Inferior parietal cortex (tissue), 1 donor: Measurements from ENCODE around the gene POU5F1.
"Not testable (repeated sequence)": the region's sequence is repeated elsewhere in the genome, so short reads cannot be mapped to it uniquely, and the experiment has no call there.

Experiments used
- DNase-seq: peaks from one replicate; pipeline ENCODE4 v3.0.0-alpha.2; 2016; ENCODE audit errors: extremely low spot score

The POU5F1 gene

GRCh38 chr6:31165986-31166385 lies 4.5 kb downstream of the POU5F1 start:
- no peak for DNase-seq

DNA sequence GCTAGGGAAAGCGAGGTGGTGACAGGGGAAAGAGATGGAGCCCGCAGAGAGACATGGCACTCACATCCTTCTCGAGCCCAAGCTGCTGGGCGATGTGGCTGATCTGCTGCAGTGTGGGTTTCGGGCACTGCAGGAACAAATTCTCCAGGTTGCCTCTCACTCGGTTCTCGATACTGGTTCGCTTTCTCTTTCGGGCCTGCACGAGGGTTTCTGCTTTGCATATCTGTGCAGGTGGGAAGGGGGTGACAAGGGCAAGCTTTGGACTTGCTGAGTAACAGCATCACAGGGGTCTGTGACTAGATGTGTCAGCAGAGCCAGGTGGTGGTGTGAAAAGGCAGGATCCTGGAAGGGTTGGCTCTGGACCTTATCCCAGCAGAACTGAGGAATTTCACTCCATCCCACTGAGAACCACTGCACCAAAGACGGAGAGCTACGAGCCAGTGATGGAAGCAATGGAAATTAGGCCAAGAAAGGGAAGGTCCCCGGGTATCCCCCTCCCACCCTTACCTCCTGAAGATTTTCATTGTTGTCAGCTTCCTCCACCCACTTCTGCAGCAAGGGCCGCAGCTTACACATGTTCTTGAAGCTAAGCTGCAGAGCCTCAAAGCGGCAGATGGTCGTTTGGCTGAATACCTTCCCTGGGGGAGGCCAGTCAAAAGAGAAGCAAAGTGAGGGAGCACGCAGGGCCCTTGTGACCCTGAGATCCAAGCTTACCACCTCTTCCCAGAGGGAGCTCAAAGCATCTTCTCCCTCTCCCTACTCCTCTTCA lies 5.2 kb downstream of the POU5F1 start:
- DNase-seq: not testable (repeated sequence)

DNA sequence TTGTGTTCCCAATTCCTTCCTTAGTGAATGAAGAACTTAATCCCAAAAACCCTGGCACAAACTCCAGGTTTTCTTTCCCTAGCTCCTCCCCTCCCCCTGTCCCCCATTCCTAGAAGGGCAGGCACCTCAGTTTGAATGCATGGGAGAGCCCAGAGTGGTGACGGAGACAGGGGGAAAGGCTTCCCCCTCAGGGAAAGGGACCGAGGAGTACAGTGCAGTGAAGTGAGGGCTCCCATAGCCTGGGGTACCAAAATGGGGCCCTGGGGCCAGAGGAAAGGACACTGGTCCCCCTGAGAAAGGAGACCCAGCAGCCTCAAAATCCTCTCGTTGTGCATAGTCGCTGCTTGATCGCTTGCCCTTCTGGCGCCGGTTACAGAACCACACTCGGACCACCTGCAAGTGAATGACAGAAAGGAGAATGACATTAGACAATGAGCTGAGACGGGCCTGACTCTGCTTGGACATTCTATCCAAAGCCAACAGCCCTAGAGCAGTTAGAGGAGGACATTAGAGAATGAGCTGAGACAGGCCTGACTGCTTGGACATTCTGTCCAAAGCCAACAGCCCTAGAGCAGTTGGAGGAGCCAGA lies 5.9 kb downstream of the POU5F1 start:
- not testable (repeated sequence) for DNase-seq

- no peak for DNase-seq
Observed at GRCh38 chr6:31163922-31164321, 6.6 kb downstream of the POU5F1 start.

- no peak for DNase-seq
Observed at GRCh38 chr6:31162463-31163165, 7.9 kb downstream of the POU5F1 start.

DNA sequence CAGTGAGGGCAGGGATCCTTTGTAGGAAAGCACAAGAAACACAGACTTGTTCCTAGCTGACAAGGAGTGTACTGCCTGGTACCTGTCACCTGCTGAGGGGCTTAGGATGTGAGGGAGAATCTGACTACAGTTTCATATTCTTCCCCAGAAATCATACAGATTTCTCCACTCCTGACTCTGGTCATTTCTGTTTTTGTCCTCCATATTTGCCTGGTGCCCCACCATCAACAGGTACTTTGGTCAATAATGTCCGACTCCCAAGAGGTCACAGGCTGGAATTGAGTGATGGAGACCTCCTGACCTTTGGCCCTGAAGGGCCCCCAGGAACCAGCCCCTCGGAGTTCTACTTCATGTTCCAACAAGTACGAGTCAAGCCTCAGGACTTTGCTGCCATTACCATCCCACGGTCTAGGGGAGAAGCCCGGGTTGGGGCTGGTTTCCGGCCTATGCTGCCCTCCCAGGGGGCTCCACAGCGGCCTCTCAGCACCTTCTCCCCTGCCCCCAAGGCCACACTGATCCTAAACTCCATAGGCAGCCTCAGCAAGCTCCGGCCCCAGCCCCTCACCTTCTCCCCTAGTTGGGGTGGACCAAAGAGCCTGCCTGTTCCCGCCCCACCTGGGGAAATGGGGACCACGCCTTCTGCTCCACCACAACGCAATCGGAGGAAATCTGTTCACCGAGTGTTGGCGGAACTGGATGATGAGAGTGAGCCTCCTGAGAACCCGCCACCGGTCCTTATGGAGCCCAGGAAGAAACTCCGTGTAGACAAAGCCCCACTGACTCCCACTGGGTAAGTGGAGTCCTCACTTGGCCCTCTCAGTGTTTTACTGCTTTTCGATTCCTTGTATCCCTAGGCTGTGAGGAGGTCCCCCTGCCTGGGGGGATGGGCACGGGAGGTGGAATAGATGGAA lies 9.0 kb downstream of the POU5F1 start:
- no peak for DNase-seq

GRCh38 chr6:31158863-31159855 lies 11.3 kb downstream of the POU5F1 start:
- DNase-seq: no peak

DNA sequence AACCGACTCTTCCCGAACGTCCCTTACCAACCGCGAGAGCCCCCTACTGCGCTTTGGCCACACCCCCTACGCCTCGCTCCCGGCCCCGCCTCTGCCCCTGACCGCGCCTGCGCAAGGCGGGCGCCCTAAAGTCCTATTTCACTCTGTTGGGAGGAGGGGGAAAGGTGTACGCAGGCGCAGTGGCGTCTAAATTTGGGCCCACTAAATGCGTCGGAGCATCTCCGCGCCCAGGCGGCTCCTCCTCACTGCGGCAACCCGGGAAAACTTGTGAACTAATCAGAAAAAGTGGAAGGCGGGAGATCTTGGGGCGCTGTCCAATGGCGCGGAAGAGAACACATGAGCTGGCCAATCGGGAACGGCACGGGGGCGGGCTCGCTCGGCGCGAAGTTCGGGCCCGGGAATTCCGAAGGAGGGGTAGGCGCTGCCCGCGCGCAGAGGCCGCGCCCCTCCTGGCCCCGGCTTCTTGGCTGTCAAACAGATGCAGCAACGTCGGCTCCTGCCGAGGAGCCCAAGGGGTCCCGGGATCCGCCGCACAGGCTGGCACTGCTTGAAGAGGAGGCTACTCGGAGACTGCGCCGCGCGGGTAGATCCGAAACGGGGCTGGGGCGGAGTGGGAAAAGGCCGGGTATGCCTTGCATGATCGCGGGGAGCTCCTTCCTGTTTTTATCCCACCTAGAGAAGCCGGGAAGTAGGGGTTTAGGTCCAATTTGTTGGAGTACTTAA lies 12.2 kb downstream of the POU5F1 start, which contains the start of gene TCF19:
TSS of gene TCF19 (plus strand) at position 450 of the 723 bp plus-strand sequence. CDS start 881 bp downstream, outside the sequence.
- peak; percentile 98 for DNase-seq

DNA sequence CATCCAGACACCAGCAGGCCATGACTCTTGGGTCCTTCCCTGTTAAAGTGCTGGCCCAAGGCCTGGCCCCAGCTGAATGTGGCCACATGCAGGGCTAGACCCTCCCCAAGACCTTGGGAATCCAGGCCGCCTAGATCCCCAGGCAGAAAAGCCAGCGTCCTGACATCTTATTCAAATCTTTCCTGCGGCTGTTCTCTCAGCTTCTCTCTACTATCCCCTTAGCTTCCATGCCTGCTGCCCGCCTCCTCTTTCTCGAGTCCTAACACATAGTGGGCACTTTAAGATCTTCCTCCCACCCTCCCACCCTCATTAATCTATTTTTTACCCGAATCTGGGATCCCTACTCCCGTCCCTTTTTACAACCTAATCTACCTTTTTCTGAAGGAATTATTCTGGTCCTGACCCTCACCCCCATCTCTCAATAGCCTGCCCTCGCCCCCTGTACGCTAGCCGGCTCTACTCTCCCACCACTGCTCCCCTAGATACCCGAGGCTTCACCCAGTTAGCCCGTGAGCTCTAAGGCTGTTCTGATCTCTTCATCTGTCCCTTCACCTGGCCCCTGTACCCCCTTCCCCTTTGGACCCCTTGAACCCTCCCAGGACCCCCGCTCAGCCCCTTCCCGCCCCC lies 12.9 kb downstream of the POU5F1 start, which contains the start of gene CCHCR1:
TSS of gene CCHCR1 (minus strand) at position 290 of the 627 bp plus-strand sequence. CDS start at position 88, 202 bp downstream.
- no peak for DNase-seq

- DNase-seq: no peak
Observed at GRCh38 chr6:31156641-31157040, 13.8 kb downstream of the POU5F1 start.

DNA sequence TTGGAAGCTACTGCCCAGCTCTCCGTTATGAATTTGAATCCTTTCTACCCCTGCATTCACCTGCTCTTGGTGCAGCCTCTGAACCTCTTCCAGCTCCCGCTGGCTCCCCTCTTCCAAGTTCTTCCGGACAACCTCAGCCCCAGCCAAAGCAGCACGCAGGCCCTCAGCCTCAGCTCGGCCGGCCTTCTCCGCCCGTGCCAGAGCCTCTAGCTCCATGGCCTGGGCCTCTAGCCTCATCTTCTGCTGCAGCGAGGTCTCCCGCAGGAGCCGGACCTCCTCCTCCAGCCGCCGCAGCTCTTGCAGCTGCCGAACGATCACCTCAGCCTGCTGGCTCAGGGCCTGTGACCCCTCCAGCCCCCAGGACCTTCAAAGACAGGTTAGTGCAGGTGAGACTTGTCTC lies 16.0 kb downstream of the POU5F1 start:
- DNase-seq: no peak

DNA sequence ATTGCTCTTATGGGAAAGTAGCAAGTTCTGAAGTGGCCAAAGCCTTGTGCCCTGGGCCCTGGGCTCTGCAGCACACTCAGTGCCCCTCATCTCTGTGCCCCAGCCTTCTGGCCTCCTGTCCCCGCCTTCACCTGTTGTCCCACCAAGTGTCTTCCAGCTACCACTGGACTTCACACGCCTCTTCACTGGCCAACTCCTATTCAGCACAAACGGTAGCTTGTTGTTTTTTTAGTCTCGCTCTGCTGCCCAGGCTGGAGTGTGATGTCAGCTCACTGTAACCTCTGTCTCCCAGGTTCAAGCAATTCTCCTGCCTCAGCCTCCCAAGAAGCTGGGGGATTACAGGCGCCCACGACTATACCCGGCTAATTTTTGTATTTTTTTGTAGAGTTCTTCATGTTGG lies 17.7 kb downstream of the POU5F1 start:
- no peak for DNase-seq

- DNase-seq: no peak
Observed at GRCh38 chr6:31149827-31150447, 20.5 kb downstream of the POU5F1 start.

DNA sequence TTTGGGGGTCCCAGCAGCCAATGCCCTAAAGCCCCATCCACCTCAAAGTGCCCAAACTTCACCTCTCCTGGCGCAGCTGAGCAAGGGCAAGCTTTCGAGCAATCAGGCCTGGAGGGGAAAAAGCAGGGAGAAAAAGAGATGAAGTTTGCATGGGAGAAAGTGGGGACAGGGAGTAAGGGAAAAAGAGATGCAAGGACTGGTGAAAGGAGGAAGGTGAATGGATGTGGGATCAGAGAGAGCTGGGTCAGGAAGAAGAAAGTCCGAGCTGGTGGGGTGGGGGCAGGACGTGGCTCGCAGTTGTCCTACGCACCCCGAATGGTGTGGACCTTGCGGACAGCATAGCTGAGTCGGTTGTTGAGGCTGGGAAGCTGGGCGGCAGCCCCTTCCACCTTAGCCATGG lies 25.1 kb downstream of the POU5F1 start:
- no peak for DNase-seq

DNA sequence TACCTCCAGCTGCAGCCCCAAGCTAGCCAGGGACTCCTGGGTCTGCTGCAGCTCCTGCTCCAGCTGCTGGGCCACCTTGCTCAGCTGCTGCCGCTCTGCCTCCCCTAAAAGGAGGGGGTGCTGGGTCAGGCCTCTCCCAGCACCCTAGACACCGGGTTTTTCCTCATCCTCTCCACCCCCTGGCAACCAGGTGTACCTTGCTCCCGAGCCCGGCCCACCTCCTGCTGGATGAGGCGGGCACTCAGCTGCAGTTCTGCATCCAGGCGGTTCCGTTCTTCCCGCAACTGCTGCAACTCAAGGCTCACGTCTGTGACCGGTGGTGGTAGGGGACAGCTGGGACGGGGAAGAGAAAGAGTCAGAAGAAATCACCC lies 25.5 kb downstream of the POU5F1 start:
- no peak for DNase-seq

GRCh38 chr6:31144296-31144969 lies 26.0 kb downstream of the POU5F1 start:
- DNase-seq: no peak

DNA sequence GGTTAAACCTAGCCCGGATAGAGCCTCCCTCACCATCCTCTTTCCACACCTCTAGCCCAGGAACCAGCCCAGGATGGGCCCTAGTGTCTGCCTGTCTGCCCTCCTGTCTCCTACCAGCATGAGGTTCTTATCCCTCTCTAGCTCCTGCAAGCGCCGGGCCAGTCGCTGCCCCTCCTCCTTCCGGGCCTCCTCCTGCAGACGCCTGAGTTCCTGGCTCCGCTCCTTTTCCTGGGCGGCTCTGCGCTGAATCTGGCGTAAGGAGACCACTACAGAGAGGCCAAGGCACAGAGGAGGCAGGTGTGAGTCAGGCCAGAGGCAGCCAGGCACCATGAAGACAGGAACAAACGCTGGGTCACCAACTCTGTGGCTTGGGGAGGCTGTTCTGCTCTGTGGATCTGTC lies 27.3 kb downstream of the POU5F1 start:
- DNase-seq: no peak

- DNase-seq: no peak
Observed at GRCh38 chr6:31142361-31142761, 28.1 kb downstream of the POU5F1 start.
